Activated CD4-positive, CD25-positive, alpha-beta regulatory T cell (primary cell): ENCODE data around the gene KRT76.
"Not testable (repeated sequence)": the region's sequence is repeated elsewhere in the genome, so short reads cannot be mapped to it uniquely, and the experiment has no call there.

Source experiments
- DNase-seq, 4 experiments: peaks; one replicate each; lab custom pipeline; 2025; lab: John Stamatoyannopoulos, UW

KRT76 gene

GRCh38 chr12:52796839-52797528 is 19.8 kb upstream of the KRT76 start:
- DNase-seq = no peak

- no peak for DNase-seq
Observed at GRCh38 chr12:52796429-52796794, 19.3 kb upstream of the KRT76 start.

- DNase-seq = no peak
Observed at GRCh38 chr12:52795694-52796428, 18.7 kb upstream of the KRT76 start, which contains the start of gene KRT3. Gene KRT3, minus strand, starts transcription at chr12:52796117. Its CDS starts 75 bp downstream, at chr12:52796042.

- DNase-seq = not testable (repeated sequence)
Observed at GRCh38 chr12:52795332-52795674, 18.2 kb upstream of the KRT76 start.

- DNase-seq = no peak
Observed at GRCh38 chr12:52794479-52795331, 17.6 kb upstream of the KRT76 start.

GRCh38 chr12:52792185-52793029 is 15.3 kb upstream of the KRT76 start:
- DNase-seq = no peak

- DNase-seq = no peak
Observed at GRCh38 chr12:52791271-52792184, 14.4 kb upstream of the KRT76 start.

- no peak for DNase-seq
Observed at GRCh38 chr12:52790427-52791270, 13.5 kb upstream of the KRT76 start.

- DNase-seq = no peak
Observed at GRCh38 chr12:52789637-52790426, 12.7 kb upstream of the KRT76 start.

GRCh38 chr12:52788876-52789636 is 11.9 kb upstream of the KRT76 start:
- DNase-seq = no peak

- DNase-seq = no peak
Observed at GRCh38 chr12:52788192-52788875, 11.2 kb upstream of the KRT76 start.

GRCh38 chr12:52787324-52788191 is 10.4 kb upstream of the KRT76 start:
- no peak for DNase-seq

- DNase-seq = no peak
Observed at GRCh38 chr12:52784909-52785308, 7.8 kb upstream of the KRT76 start.

- no peak for DNase-seq
Observed at GRCh38 chr12:52783563-52784316, 6.6 kb upstream of the KRT76 start.

GRCh38 chr12:52782502-52782901 is 5.4 kb upstream of the KRT76 start:
- DNase-seq = no peak
